ENCODE data around the gene MICAL2.

DNA sequence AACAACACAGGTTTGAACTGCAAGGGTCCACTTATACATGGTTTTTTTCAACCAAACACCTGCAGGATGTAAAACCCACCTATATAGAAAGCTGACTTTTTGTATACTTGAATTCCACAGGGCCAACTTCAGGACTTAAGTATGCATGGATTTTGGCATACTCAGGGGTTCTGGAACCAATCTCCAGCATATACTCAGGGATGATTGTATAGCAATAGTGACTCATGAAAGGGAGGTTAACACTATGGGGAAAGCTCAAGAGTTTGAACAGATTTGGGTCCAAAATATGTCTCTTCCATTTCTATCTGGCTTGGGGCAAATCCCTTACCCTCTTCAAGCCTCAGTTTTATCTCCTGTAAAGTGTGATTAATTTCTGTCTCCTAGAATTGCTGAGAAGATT, 94.9 kb downstream of the MICAL2 start:
- TF ChIP-seq MAX (IDR thresholded peaks at IDR 0.05; ENCODE audit: insufficient read depth, insufficient read length), result no peak
- TF ChIP-seq CTCF (IDR thresholded peaks at IDR 0.05; ENCODE audit: extremely low read depth in 1 of 2, insufficient read depth in 1 of 2, low read depth in 1 of 2, low read length in 2 of 2), result no peak
- no peak for TF ChIP-seq POLR2A (IDR thresholded peaks at IDR 0.05; ENCODE audit: low read depth, low read length)
- TF ChIP-seq EZH2 (IDR thresholded peaks at IDR 0.05; ENCODE audit: borderline replicate concordance, low read depth, low read length, severe bottlenecking), result no peak
- TF ChIP-seq POLR2AphosphoS5 (IDR thresholded peaks at IDR 0.05; ENCODE audit: insufficient read depth, low read depth, low read length), result no peak
- TF ChIP-seq MYC (IDR thresholded peaks at IDR 0.05; ENCODE audit: low read depth, low read length), result no peak
- no peak for TF ChIP-seq JUN (IDR thresholded peaks at IDR 0.05; ENCODE audit: borderline replicate concordance, insufficient read depth, insufficient read length, low read depth)
- no peak for TF ChIP-seq FOS (IDR thresholded peaks at IDR 0.05; ENCODE audit: borderline replicate concordance, insufficient read depth, low read length)

All from endothelial cell of umbilical vein (primary cell).